DMS 273 (cell line): ENCODE measurements around the gene IDH3A.

Source experiments
- DNase-seq: peaks from one replicate; lab custom pipeline; 2025; ENCODE audit not compliant: unreplicated experiment; lab: John Stamatoyannopoulos, UW

The IDH3A gene

GRCh38 chr15:78164010-78164409 lies 14.8 kb downstream of the IDH3A start:
- DNase-seq: no peak

DNA sequence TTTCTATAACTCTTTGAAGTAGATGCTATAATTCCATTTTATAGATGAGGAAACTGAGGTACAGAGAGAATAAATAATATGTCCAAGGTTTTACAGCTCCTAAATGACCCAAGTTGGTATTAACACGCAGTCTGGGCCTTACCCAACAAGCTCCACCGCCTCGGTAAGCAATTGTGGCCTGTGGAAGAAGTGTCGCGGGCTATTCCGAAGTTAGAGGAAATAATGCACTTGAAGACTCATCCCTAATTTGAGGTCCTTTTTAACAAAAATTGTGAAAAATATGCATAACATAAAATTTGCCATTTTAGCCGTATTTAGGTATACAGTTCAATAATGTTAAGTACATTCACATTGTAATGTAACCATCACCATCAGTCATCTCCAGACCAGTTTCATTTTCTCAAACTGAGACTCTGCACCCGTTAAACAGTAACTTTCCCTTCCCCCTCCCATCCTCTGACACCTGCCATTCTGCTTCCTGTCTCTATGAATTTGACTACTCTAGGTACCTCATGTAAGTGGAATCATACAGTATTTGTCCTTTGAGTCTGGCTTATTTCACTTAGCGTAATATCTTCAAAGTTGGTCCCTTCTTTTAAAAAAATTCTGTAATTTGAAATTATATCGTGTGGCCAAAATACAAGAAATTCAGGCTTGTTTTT lies 18.2 kb downstream of the IDH3A start:
- no peak for DNase-seq

DNA sequence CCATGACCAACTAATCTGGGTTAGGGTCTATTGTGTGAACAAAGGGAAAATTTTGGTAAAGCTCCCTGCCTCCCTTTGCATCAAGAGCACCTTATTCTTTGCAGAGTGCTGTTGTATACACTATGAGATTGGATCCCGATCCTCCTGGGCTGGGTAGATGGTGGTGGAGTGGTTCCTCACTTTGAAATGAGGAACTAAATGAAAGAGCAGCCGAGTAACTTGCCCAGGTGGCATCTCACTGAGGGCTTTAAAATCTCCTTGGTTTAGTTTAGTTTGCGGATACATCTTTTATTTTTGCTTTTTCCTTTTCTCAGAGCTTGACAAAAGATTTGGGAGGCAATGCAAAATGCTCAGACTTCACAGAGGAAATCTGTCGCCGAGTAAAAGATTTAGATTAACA lies 19.4 kb downstream of the IDH3A start:
- DNase-seq: no peak

- DNase-seq: no peak
Measured at GRCh38 chr15:78170848-78171773, 21.9 kb downstream of the IDH3A start.

- DNase-seq: no peak
Measured at GRCh38 chr15:78171864-78172472, 22.8 kb downstream of the IDH3A start.

DNA sequence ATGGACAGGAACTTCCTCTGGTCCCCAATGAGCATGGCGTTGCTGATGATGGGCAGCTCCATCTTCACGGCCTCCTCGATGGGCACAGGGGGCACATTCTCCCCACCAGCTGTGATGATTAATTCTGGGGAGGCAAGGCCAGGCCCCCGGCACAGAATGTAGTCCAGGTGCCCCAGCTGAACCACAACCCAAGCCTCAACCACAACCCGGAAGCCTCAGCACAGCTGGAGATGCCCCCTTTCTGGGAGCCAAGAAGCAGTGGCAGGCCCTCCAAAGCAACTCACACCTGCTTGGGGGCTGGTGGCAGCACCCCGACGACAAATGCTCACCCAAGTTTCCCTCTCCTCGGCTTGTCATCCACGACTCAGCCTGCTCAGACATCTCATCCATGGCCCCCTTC lies 25.2 kb downstream of the IDH3A start:
- DNase-seq: no peak

- no peak for DNase-seq
Measured at GRCh38 chr15:78175330-78175729, 26.2 kb downstream of the IDH3A start.

DNA sequence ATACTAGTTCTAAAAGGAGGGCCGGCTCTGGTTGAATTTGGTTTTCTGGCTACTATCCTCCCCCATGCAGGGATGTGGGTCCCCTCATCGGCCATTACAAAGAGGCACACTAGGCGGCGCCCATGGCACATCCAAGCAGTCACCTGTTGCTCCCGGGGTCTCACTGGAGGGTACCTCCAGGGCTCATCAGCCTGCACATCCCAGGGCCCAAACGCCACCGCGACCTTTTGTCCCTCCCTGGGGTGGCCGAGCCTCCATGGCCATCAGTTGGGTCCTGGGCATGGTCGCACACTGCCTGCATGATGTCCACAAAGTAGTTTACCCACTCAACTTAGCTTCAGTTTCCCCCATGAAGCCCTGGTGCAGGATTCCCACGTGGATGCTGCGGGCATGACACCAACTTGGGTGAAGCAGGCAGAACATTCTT lies 28.3 kb downstream of the IDH3A start:
- peak; percentile 71 for DNase-seq

DNA sequence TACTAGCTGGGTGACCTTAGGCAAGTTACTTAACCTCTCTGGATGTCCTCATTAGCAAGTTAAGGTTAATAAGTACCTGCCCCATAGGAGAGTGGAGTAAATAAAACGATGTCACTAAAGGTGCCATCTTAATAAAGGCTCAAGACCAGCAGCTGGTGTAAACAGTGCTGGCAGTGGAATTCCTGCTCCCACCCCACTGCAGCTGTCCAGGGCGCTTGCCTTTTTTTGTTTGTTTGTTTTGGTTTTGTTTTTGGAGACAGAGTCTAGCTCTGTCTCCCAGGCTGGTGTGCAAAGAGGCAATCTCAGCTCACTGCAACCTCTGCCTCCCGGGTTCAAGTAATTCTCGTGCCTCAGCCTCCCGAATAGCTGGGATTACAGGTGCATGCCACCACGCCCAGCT lies 28.9 kb downstream of the IDH3A start:
- DNase-seq: no peak

DNA sequence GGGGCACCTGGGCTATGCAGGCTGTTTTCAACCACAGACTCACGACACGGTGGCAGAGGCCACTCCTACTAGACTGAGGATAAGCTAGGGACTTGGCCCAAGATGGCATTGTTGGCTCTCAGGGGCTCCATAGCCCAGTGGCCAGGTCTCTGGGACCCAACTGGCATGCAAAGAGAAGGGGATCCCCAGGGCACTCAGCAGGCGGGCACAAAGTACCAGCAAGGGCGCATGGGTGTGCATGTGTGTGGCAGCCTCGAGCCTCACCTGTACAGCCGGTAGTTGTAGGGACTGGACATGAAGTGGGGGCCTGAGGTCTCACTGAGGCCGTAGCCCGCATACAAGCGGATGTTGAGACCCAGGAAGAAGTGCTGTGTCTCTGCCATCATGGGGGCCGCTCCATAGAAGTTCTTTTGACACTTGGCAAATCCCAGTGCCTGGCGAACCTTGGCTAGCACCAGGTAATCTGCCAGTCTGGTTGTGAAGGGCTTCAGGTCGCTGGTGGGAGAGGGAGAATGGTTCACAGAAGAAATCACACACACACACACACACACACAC lies 30.2 kb downstream of the IDH3A start:
- DNase-seq: no peak

DNA sequence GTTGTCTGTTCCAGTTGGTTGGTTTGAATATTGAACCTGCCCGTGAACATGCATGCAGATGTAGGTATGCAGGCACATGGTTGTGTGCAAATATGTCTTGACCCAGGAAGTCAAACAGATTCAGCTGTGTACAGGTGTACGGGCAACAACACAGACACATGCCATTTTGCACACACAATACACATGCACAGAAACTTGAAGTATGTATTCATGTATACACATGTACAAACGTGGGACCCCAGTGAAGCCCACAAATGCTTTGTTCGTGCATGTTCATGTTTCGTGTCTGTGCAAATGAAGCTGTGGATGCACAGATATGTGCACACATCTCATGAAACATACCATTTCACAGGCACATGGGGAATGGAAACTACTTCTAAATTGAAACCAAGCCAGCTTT lies 30.7 kb downstream of the IDH3A start:
- DNase-seq: no peak

GRCh38 chr15:78182336-78182700 lies 33.2 kb downstream of the IDH3A start:
- DNase-seq: no peak

GRCh38 chr15:78182821-78183220 lies 33.7 kb downstream of the IDH3A start:
- no peak for DNase-seq

- no peak for DNase-seq
Measured at GRCh38 chr15:78192826-78193594, 43.8 kb downstream of the IDH3A start.

- DNase-seq: no peak
Measured at GRCh38 chr15:78193731-78194567, 44.8 kb downstream of the IDH3A start.

- no peak for DNase-seq
Measured at GRCh38 chr15:78194568-78194925, 45.4 kb downstream of the IDH3A start.

- DNase-seq: peak; percentile 45
Measured at GRCh38 chr15:78195735-78196201, 46.6 kb downstream of the IDH3A start.

DNA sequence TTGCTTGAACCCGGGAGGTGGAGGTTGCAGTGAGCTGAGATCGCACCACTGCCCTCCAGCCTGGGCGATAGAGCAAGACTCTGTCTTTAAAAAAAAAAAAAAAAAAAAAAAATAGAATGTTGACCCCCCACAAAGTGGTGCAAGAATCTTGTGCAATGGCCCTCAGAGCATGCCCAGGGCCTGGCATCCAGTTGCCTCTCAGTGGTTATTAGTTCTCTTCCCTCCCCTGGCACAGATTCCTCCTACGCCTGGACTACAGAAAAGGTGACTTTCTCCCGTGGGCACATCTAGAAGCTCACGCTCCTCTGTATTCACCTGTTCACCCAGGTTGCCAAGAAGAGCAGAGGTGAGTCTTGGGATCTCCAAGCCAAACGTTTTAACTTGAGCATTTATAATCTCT lies 48.5 kb downstream of the IDH3A start:
- no peak for DNase-seq

- no peak for DNase-seq
Measured at GRCh38 chr15:78200276-78200930, 51.2 kb downstream of the IDH3A start.
